MM.1S (cell line): Measurements from ENCODE around the gene CFAP69.
"Not testable (repeated sequence)": the region's sequence is repeated elsewhere in the genome, so short reads cannot be mapped to it uniquely, and the experiment has no call there.

Experiments used
- DNase-seq: peaks from one replicate; pipeline ENCODE4 v3.0.0-alpha.2; 2015
- H2AFZ ChIP-seq: fragments of 300-600 bp; sonication (generic); 2 replicates; pipeline ENCODE4 v1.6.0; 2016; ENCODE audit warnings: antibody characterized with exemption, low read length
- H3F3A ChIP-seq: fragments of 300-600 bp; sonication (generic); 2 replicates; pipeline ENCODE4 v1.6.1; 2016; ENCODE audit warnings: mild to moderate bottlenecking, antibody characterized with exemption, low read length, moderate library complexity, mixed read lengths; ENCODE audit not compliant: insufficient read depth
- H3K27ac ChIP-seq: fragments of 300-600 bp; sonication (generic); 2 replicates; pipeline ENCODE4 v1.5.1; 2016; ENCODE audit warnings: mild to moderate bottlenecking, low read length
- H3K27me3 ChIP-seq: fragments of 300-600 bp; sonication (generic); replicated peaks from 2 replicates; pipeline ENCODE4 v1.6.0; 2016; ENCODE audit warnings: low read length; ENCODE audit not compliant: insufficient read depth
- H3K36me3 ChIP-seq: fragments of 300-600 bp; sonication (generic); replicated peaks from 2 replicates; pipeline ENCODE4 v1.6.1; 2016; ENCODE audit warnings: mild to moderate bottlenecking, low read length, mixed read lengths; ENCODE audit not compliant: insufficient read depth
- H3K4me1 ChIP-seq: fragments of 300-600 bp; sonication (generic); 2 replicates; pipeline ENCODE4 v1.6.1; 2016; ENCODE audit warnings: low read length, mixed read lengths
- H3K4me2 ChIP-seq: fragments of 300-600 bp; sonication (generic); 2 replicates; pipeline ENCODE4 v1.6.0; 2016; ENCODE audit warnings: low read depth, low read length
- H3K4me3 ChIP-seq: fragments of 300-600 bp; sonication (generic); 2 replicates; pipeline ENCODE4 v1.5.1; 2016; ENCODE audit warnings: low read length, mixed read lengths
- H3K79me2 ChIP-seq: fragments of 300-600 bp; sonication (generic); 2 replicates; pipeline ENCODE4 v1.6.1; 2016; ENCODE audit warnings: mixed run types, low read length, mixed read lengths
- H3K9ac ChIP-seq: fragments of 300-600 bp; sonication (generic); 2 replicates; pipeline ENCODE4 v1.6.1; 2016; ENCODE audit warnings: low read length, mixed read lengths
- H3K9me2 ChIP-seq: fragments of 300-600 bp; sonication (generic); replicated peaks from 2 replicates; pipeline ENCODE4 v1.6.1; 2016; ENCODE audit warnings: mild to moderate bottlenecking, low read length, mixed read lengths; ENCODE audit not compliant: insufficient read depth
- H3K9me3 ChIP-seq: fragments of 300-600 bp; sonication (generic); replicated peaks from 2 replicates; pipeline ENCODE4 v1.6.1; 2016; ENCODE audit warnings: mild to moderate bottlenecking, low read length, mixed read lengths; ENCODE audit not compliant: insufficient read depth
- H4K20me1 ChIP-seq: fragments of 300-600 bp; sonication (generic); 2 replicates; pipeline ENCODE4 v1.6.1; 2016; ENCODE audit warnings: mild to moderate bottlenecking, low read length, moderate library complexity, mixed read lengths; ENCODE audit not compliant: insufficient read depth
- EZH2 ChIP-seq: fragments of 300-600 bp; sonication (generic); optimal IDR thresholded peaks from 2 replicates; pipeline ENCODE3; 2017; ENCODE audit warnings: low read depth, mild to moderate bottlenecking, antibody characterized with exemption, low read length, mixed read lengths
- EZH2phosphoT487 ChIP-seq: fragments of 300-600 bp; sonication (generic); IDR thresholded peaks from 2 replicates; pipeline ENCODE4 v1.6.1; 2018; ENCODE audit warnings: antibody characterized with exemption, low read length
- TF ChIP-seq, protein P1 (sequence below): fragments of 300-600 bp; sonication (generic); IDR thresholded peaks from 2 replicates; pipeline ENCODE4 v1.5.1; 2016; ENCODE audit warnings: antibody characterized with exemption, low read length, mixed read lengths

The CFAP69 gene

DNA sequence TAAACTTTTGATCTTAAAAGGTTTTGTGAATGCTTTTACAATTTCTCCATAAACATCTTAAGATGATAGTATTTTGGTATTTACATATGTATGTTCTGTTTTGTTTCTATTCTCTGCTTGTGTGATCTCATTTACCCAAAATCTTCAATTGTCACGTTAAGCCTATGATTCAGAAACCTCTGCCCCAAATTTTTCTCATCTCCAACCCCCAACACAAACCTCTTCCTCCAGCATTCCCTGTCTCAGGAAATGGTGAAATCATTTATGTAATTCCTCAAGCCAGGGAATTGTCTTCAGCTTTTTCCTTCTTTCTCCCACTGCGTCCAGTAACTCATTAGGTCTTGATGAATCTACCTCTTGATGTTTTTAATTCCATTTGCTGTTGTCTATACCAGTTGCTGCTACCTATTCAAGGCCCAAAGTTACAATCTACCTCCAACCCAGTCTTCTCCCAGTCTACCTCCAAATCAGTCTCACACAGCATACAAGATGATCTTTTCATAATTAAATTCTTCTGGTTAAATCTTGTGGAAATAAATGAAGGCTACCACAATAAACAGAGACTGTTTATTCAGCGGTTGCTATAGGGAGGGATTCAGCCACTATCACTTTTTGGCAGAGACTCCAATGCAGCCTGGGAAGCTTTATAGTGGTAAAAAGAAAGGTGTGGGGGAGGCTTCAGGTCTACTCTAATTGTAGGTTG lies 5.8 kb downstream of the CFAP69 start:
- Histone ChIP-seq H3K27ac (no peak overlapping the region), H3K4me3 (no peak overlapping the region), H2AFZ (no peak overlapping the region), H3K4me1 (no peaks in the 10 kb centered on the region), H3K4me2 (no peak overlapping the region), H3K79me2 (no peaks in the 10 kb centered on the region), H3K9me2 (no peaks in the 10 kb centered on the region), H3F3A (no peaks in the 10 kb centered on the region), H3K9me3 (no peaks in the 10 kb centered on the region), H3K9ac (no peak overlapping the region), H4K20me1 (no peaks in the 10 kb centered on the region), H3K27me3 (peaks cover 8% of the 10 kb centered on the region; the same call in 1 of the 2 replicates), H3K36me3 (no peaks in the 10 kb centered on the region)
- TF ChIP-seq, protein P1, sequence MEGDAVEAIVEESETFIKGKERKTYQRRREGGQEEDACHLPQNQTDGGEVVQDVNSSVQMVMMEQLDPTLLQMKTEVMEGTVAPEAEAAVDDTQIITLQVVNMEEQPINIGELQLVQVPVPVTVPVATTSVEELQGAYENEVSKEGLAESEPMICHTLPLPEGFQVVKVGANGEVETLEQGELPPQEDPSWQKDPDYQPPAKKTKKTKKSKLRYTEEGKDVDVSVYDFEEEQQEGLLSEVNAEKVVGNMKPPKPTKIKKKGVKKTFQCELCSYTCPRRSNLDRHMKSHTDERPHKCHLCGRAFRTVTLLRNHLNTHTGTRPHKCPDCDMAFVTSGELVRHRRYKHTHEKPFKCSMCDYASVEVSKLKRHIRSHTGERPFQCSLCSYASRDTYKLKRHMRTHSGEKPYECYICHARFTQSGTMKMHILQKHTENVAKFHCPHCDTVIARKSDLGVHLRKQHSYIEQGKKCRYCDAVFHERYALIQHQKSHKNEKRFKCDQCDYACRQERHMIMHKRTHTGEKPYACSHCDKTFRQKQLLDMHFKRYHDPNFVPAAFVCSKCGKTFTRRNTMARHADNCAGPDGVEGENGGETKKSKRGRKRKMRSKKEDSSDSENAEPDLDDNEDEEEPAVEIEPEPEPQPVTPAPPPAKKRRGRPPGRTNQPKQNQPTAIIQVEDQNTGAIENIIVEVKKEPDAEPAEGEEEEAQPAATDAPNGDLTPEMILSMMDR = no peak
- TF ChIP-seq EZH2phosphoT487 (no peak), EZH2 (no peak)
- no peak for DNase-seq

DNA sequence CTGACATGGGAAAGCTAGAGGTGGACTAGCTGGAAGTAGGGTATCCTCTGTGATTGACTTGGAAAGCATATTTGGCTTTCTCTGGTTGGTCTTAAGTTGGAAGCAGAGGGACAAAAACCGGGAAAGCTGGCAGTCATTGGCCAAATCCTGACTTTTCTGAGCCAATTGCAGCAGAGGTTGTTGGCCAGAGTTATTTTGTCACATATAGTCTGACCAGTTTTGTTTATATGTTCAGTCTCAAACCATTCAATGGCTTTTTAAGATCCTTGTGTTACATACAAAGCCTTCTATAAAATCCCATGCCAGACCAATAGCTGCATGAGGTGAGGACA lies 6.3 kb downstream of the CFAP69 start:
- Histone ChIP-seq H3K9me2 (no peaks in the 10 kb centered on the region), H3K79me2 (no peaks in the 10 kb centered on the region), H3K36me3 (no peaks in the 10 kb centered on the region), H2AFZ (no peak overlapping the region), H3K4me3 (no peak overlapping the region), H3F3A (no peaks in the 10 kb centered on the region), H3K9me3 (no peaks in the 10 kb centered on the region), H4K20me1 (no peaks in the 10 kb centered on the region), H3K4me1 (no peaks in the 10 kb centered on the region), H3K9ac (no peak overlapping the region), H3K4me2 (no peak overlapping the region), H3K27me3 (peaks cover 4% of the 10 kb centered on the region; the same call in 1 of the 2 replicates), H3K27ac (no peak overlapping the region)
- TF ChIP-seq, protein P1 = no peak
- TF ChIP-seq EZH2phosphoT487 (no peak), EZH2 (no peak)
- DNase-seq = no peak

DNA sequence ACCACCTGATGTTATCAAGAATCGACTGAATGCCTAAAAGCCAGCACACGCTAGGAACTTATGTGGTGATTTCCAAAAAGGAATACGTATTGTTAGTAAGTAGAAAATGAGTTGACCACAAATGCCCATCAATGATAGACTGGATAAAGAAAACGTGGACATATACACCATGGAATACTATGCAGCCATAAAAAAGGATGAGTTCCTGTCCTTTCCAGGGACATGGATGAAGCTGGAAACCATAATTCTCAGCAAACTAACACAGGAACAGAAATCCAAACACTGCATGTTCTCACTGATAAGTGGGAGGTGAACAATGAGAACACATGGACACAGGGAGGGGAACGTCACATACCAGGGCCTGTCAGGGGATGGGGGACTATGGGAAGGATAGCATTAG lies 11.0 kb downstream of the CFAP69 start:
- not testable (repeated sequence) for H3K4me2 ChIP-seq, H3K9me3 ChIP-seq, H3K4me3 ChIP-seq, H3K9ac ChIP-seq, DNase-seq, H3K9me2 ChIP-seq, H4K20me1 ChIP-seq, H3K27me3 ChIP-seq, H3K36me3 ChIP-seq, H2AFZ ChIP-seq, H3K27ac ChIP-seq, H3F3A ChIP-seq, H3K4me1 ChIP-seq, H3K79me2 ChIP-seq

DNA sequence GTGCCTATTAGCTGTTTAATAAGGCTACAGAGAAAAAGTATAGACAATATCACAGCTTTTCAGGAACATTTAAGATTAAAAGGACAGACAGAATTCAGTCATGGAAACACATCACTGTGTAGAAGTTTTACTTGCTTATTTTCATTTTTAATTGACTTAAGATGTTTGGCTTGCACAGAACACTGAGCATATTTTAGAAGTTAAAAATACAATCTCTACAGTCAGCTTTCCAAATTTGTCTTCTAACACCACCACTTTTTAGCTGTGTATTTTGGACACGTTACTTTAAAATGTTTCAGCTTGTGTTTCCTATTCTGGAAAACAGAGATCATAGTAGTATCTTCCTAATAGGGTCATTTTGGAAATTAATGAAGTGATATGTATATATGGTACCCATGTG lies 11.8 kb downstream of the CFAP69 start:
- Histone ChIP-seq H3K9me2 (no peaks in the 10 kb centered on the region), H3K9ac (no peak overlapping the region), H3K4me3 (no peak overlapping the region), H3K79me2 (no peaks in the 10 kb centered on the region), H3K4me1 (no peaks in the 10 kb centered on the region), H3F3A (no peaks in the 10 kb centered on the region), H3K27me3 (no peaks in the 10 kb centered on the region), H3K4me2 (no peak overlapping the region), H3K27ac (no peak overlapping the region), H2AFZ (no peak overlapping the region), H4K20me1 (no peaks in the 10 kb centered on the region), H3K36me3 (no peaks in the 10 kb centered on the region), H3K9me3 (no peaks in the 10 kb centered on the region)
- TF ChIP-seq EZH2 = no peak
- TF ChIP-seq, protein P1 = no peak
- TF ChIP-seq EZH2phosphoT487 = no peak
- no peak for DNase-seq
